ENCODE measurements around the gene LZTR1. TPM values are rescaled to one million over a fixed set of nuclear protein-coding genes. Genes with fewer than 3 reads are reported as not detected.
"Not testable (repeated sequence)": the region's sequence is repeated elsewhere in the genome, so short reads cannot be mapped to it uniquely, and the experiment has no call there.

Gene LZTR1
- total RNA-seq, 1 experiment from 2014 or later: 13.5 TPM

DNA sequence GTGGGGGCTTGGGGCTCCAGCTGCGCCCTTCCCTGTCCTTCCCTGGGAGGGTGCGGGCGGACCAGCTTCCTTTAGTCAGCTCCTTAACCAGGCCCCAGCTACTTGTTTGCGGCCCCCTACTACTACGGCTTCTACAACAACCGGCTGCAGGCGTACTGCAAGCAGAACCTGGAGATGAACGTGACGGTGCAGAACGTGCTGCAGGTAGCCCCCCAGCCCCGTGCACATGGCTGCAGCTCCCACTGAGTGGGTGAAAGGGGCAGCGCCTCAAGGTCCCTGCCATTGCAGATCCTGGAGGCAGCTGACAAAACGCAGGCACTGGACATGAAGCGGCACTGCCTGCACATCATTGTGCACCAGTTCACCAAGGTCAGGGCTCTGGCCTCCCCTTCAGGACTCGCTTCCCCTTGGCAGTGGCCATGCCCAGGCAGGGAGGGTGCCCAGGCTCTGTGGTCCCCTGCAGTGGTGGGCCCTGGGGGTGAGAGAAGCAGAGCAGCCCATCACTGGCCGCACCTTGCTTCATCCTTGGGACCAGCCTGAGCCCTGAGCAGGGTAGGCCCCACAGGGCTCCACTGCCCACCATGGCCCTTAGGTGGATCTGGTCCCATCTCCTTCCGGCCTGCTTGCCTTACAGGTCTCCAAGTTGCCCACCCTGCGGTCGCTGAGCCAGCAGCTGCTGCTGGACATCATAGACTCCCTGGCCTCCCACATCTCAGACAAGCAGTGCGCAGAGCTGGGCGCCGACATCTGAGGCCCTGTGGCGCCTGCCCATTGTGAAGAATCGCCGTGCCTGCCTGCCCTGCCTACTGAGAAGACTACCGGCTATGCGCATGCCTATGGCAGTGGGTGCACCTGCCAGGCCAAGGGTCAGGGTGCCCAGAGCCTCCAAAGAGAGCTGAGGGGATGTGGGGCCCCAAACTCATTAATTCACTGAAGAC lies 14.8 kb downstream of the LZTR1 start:
- DNase-seq (ENCODE audit: low read depth): no peak

DNA sequence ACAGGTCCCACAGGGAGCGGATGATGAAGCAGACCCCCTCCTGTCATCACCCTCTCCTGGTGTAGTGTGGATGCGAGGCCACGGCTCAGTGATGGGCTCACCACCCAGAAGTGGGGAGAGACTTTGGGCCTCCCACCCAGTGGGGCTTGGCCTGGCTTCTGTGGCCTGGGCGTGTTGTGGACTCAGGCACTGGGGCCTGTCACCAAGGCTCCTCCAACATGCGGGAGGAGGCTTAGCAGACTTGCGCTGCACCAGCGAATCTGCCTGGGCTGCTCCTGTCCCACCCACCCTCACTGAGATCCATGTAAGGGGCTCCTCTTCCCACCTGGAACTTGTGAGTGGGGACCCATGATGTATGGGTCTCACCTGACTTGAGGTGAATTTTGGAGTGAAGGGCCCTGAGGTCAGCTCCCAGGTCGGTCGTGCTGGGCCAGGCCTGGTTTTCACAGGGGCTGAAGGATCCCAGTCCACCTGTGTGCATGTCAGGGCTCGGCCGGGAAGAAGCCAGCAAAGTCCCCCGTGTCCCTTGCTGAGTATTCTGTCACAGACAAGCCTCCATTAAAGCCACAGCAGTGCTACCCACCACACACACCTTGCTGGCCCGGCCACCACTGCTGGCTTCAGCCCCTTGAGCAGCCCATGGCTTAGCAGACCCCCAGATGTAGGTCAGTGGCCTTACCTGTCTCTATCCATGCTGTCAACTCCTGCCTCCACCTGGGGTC lies 15.6 kb downstream of the LZTR1 start:
- no peak for DNase-seq (ENCODE audit: low read depth)

DNA sequence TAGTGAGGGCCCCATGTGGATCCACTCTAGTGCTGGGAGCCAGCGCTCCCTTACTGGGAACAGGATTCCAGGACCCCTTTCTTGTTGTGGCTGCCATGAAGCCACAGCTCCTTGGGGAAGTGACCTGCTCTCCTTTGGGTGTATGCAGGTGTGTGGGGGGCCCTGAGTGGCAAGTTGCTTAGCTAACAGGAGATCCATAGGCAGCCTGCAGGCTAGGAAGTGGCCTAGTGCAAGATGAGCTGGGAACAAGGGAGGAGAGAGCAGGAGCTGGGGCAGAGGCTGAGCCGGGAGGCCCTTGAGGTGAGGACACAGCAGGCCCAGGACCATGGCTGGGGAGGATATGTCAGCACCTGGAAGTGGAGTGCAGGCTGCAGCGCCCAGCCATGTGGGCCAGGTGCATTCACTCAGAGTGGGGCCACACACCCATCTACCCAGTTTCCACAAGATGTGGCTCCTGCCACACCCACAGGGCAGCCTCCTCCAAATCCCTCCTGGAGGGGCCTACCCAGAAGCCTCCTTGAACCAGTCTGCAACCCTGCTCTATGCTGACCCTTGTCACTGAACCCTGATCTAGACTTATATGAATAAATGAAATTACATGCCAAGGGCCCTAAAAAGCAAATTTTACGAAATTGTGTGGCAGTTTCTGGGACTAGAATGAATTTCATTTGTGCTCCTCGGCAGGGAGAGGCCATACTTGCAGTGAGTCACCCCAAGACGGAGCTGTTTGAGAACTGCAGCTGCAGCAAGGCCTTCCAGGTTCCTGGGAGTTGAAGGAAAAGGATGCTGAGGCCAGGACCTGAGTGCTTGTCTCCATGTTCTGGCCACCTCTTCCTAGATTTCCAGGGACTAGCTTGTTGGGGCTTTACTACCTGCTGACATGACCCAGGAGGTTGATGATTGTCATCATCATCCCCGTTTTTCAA lies 16.6 kb downstream of the LZTR1 start:
- DNase-seq (ENCODE audit: low read depth): peak; percentile 15

DNA sequence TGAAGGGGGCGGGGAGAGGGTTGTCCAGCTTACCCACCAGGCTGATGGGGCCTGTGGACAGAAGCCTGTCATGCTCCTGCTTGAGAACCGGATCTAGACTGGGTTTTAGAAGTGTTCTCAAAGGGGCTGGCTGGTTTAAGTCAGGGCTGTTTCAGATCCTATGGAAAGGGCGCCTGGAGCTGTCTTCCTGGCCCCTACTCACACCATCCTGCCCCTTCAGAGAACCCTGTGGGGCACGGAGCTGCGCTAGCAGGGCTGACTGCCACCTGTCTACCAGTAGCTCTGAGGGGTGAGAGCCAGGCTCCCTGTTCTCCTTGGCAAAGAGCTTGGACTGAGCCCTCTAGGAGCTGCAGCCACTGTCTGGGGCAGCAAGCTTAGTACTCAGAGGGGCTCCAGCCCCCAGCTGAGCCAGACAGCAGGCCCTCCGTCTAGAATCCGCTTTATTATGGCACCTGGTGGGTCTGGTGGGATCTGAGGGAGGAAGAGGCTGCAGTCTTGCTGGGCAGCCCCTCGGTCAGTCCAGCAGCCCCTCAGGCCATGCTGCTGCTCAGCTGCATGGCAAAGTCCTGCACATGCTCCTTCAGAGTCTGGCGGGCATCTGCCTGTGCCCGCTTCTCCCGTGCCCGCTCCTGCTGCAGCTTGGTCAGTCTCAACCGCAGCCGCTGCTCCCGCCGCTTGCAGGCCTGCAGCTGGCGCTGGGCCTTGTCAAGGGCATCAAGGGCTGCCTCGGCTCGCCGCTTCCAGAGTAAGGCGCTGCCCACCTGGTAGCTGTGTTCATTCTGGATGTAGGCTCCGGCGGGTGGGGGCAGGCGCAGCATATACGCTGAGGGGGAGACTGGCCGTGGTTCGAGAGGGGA lies 17.5 kb downstream of the LZTR1 start:
- no peak for DNase-seq (ENCODE audit: low read depth)

DNA sequence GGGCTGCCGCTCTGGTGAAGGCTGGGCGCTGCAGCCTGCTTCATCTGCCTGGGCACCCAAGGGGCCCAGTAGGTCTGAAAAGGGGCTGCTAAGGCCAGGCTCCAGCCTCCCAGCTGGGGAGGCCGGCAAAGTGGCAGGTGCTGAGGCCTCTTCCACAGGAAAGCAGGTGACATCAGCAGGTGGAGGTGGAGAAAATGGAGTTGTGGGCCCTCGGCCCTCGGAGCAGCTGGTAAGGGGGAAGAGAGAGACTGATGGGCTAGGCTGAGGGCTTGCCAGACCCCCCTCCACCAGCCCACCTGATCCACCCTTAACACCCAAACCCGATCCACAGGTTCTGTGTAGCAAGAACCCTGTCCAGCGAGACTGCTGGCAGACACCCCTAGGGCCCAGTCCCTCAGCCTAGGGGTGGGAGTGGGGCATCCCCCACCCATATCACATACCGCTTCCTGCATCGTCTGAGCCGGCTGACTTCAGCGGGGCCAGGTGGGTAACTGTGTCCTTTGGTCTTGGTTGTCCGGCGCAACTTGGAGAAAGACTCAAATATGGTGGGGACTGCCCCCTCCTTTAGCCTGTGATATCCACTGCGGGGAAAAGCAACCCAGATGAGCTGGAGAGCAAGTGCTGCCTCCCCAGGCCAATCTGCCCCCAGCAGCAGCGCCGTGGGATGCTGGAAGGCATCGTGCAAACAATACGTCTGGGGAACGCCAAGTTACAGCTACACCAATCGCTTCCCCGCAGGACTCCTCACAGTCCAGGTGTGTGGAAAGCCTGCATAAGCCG lies 18.3 kb downstream of the LZTR1 start:
- DNase-seq (ENCODE audit: low read depth): no peak

DNA sequence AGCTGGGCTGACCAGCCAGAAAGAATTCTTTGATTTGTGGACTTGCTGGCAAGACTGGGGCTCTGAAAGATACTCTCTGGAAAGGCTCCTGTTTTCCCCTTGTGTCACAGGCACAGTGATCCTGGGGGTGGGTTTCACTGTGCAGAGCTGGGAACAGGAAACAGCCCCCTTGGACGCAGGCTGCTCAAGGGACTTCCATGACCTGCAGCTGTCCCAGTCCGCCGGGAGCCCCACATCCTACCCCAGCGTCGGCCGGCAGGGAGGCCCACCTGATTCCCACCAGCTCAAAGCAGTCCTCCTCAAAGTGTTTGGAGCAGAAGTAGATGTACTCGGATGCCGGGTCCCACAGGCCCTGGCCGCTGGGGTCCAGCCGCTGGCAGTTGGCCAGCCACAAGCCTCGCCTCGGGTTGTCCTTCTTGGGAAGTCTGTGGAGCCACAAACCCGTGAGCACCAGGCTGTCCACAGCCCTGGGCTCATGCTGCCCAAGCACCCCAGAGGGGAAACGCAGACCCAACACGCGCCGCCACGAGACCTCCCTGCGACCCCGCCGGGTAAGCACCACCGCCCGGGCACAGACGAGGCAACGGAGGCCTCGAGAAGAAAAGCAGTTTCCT lies 19.0 kb downstream of the LZTR1 start:
- no peak for DNase-seq (ENCODE audit: low read depth)

DNA sequence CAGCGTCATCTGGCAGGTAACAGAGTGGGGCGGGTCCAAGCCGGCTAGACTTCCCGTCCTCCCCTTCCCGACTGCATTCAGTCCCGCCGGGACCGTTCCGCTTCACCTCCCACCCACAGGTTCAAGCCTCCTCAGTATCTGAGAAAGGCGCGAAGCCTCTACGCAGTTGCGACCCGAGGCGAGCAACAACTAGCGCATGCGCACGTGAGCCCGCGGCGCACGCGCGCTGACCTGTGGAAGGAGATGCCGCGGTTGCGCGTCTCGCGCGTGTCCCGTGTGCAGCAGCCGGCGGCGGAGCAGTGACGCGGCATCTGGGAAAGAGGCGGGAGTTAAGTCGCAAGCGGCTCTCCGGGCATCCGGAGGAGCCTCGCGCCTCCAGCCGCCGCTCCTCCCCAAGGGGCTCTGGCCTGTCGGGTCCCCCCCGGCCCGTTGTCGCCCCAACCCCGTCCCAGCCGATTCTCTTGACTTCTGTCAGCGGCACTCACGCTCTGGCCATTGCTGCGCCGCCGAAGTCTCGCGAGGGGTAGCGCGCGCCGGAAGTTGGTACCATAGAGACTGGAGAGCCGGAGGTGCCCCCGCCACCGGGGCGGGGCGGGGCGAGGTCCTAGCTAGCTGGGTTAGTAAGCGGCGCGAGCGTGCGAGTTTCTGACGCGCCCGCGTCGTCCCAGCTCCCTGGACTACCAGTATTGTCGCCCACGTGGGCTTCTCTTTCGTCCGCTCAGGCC lies 19.7 kb downstream of the LZTR1 start, which contains the start of gene THAP7:
THAP7 (minus strand) TSS at position 518 of the 725 bp plus-strand sequence; CDS start at position 311, 207 bp downstream.
- DNase-seq (ENCODE audit: low read depth): peak; percentile 93

DNA sequence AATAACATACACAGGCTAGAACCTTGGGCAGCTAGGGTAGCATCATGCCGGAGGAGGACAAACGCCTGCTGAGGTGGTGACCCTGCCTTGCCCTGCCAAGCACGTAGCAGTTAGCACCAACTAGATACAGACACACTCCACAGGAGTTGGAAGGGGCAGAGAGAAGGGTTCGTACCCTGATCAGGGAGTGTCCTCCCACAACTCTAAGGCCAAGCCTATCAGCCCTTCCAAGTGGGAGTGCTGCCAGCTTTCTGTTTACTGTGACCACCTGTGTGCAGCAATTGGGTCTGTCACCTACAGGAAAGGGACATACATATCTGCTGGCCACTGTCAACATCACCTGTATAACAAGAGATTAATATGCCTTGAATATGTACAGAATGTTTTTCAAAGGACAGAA lies 21.7 kb downstream of the LZTR1 start:
- DNase-seq (ENCODE audit: low read depth): no peak

DNA sequence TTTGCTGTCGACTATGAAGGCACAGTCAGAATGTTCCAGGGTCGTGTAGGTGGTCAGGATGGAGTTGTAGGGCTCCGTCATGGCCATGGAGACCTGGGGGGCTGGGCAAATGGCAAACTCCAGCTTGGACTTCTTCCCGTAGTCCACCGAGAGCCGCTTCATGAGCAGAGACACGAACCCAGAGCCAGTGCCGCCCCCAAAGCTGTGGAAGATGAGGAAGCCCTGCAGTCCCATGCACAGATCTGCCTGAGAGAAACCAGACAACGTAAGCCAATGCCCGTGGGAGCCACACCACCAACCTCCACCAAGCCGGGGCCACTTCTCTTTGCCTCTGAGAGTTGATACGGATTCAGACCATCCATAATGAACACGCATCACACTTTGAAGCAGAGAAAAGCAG lies 27.1 kb downstream of the LZTR1 start:
- DNase-seq (ENCODE audit: low read depth): not testable (repeated sequence)

DNA sequence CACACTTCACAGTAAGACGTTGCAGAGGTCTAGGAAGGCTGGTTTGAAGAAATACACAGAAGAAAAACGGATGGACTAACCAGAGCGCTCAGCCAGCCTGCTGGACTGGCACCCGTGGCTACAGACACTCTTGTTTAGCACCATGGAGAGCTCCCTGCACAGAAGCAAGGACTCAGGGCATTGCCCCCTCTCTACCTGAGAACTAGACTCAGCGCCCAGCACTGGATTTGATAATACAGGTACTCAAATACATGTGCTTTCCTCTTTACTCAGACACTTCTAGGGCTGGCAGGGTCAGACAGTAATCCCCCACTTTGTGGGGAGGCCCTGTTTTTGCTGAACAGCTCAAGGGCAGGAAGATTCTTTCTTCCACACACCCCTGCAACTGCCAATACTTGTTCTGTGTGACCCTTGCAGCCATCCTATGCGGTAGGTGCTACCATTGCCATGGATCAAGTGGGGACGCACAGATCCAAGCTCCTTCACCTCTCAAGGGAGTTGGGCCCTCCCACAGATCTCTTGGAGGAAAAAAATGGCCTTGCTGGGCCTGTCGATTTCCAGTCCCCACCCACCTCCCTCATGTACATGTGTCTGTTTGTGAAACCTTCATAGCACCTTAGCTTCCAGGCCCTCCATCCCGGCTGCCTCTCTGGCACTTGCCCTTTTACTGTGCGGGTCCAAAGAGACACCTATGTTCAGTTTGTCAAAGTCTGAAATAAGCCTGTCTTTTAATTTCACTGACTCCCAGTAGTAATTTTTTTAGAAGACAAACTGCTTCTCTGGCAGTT lies 27.7 kb downstream of the LZTR1 start:
- DNase-seq (ENCODE audit: low read depth): peak; percentile 34

DNA sequence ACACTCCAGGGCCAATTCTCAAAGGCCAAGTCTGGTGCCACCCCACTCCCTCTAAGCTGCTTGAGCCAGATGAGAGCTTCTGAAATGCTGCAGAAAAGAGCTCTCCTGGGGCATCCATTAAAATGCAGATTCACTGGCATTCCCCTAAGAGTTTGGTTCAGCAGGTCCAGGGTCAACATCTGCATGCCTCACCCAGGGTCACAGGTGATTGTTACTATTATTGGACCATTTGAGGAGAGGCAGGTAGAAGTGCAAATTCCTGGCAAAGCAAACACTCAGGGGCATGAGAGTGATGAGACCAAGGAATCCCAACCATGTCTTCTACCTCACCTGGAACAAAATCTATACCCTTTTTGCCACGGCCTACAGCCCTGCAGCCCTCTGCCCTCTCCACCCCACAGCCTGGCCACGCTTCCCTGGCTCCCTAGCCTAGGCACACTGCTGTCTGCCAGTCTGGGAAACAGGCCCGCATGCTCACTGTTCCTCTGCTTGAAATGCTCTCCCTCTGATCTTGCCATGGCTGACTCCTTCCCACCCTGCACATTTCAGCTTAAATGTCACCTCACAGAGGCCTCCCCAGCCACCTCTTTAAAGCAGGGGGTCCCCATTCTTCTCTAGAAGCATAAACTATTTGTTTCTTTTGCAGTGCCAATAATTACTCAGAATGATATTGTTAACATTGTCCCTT lies 28.5 kb downstream of the LZTR1 start:
- no peak for DNase-seq (ENCODE audit: low read depth)

DNA sequence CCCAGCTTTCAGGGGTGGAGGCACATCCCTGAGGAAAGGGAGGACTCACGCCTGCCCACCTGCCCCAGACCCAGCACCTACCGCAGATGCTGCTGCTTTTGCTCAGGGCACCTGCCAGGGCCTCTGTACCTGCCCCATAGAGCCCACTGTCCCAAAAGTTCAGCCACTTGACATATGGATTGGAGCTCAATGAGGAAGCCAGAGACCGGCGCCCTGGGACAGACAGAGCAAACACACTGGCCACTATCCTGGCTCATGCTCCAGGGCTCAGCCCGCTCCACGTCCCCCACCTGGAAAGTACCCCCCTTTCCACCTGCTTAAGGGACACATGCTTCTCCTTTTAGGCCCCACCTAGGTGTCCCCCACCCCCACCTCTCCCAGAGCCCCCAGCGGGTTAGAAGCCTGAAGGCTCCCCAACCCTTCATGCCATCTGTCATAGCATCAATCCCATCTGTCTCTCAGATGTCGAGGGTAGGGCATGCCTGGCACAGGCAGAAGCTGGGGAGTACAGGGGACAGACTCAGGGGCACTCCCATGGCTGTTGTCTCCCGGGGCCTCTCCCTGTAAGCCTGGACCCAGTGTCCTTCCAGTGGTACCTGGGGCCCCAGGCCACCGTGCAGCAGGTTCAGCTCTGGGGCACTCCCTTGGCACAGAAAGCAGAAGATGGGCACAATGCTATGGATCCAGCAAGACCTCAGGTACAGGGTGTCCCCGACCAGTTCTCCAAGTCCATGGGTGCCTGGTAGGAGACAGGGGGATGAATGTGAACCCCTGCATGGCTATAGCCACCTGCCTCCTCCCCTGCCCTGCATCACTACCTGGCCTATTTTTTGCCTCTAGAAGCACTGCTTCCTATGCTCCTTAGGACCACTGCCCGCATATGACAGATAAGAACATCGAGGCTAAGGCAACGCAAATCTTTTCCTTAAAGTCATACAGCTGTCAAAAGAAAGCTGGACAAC lies 30.6 kb downstream of the LZTR1 start:
- no peak for DNase-seq (ENCODE audit: low read depth)

DNA sequence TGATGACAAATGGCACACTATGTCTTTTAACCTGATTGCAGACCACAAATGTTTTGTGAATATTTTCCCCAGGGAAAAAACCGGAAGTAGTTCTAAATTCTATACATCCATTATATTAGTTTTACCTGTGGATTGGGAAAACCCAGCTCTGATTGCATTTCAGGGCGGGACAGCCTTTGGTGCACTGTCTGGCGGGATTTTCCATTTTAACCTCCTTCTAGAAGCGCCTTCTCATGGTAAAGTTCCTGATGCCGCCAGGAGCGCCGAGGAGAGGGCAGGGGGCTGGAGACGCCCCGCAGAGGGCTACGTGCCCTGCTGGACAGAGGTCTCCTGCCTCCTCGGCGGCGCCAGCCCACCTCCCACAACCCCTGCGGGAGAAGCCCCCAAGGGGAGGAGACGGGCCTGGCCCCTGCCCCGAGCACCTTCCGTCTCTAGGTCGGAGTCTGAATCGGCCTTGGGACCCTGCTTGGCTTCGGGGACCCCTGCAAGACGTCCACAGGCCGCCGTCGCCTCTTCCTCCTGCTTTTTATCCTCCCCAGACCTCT lies 31.6 kb downstream of the LZTR1 start:
- no peak for DNase-seq (ENCODE audit: low read depth)

DNA sequence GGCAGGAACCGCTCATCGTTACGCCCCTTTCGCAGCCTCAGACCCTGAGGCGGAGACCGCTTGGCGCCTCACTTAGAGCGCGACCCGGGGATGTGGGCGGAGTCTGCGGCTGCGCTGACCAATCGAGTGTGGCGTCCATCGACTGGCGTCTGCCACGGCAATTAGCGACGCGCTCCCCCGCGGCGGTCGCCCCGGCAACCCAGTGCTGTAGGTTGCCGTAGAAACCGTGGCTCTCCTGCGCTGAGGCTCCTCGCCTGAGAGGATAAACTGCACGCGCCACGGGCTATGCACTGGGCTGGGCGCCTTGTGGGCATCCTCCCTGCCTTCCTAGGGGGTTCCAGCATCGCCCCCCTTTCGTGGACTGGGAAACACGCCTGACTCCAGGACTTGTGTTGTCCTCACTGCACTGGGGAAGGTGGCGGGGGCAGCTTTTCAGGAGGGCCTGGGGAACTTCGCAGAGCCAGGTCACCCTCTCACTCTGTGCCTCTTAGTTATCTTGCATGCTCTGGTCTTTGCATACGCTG lies 32.2 kb downstream of the LZTR1 start:
- DNase-seq (ENCODE audit: low read depth): peak; percentile 94

DNA sequence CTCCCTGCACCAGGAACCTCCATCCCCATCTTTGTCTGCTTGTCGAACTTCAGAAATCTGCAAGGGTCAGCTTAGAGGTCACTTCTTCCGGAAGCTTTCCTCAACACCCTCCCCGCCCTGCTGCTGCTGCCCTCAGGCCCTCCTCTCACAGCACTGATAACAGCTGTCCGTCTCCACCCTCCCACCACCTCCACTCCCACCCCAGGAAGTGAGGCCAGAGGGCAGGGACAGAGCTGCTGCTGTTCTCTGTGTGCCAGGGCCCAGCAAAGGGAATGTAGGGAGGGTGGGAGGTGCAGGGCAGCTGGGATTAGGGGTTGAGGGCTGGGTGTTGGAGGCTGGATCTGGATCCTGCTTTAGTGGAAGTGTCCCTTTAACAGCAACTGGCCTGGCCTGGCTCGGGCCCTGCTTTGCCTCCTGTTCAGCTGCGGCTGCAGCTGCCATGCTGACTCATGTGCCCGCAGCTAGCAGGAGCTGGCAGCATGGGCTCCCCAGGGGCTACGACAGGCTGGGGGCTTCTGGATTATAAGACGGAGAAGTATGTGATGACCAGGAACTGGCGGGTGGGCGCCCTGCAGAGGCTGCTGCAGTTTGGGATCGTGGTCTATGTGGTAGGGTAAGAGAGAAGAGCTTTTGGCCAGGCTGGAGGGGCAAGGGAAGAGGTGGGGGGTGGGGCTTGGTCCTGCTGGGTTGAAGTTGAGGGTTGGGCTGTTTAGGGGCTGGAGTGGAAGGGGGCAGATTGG lies 32.8 kb downstream of the LZTR1 start, which contains the start of gene P2RX6:
P2RX6 (plus strand) TSS at position 440 of the 740 bp plus-strand sequence; CDS start at position 450, 10 bp downstream.
- peak; percentile 90 for DNase-seq (ENCODE audit: low read depth)
